Fibroblast of lung (primary cell): ENCODE data around the gene FNDC11. TPM values are rescaled to one million over a fixed set of nuclear protein-coding genes. Genes with fewer than 3 reads are reported as not detected.

Experiments
- DNase-seq, 2 donors: peaks; one replicate each; pipeline versions ENCODE4 v3.0.0 to v3.0.0-alpha.2; 2010; ENCODE audit warnings: low read depth in 2 of 2
- H2AFZ ChIP-seq: 2 replicates; pipeline ENCODE4 v1.5.1; 2012; ENCODE audit warnings: low read length, control low read depth, inconsistent platforms
- H3K27ac ChIP-seq: 2 replicates; pipeline ENCODE4 v1.5.1; 2011; ENCODE audit warnings: low read length, control low read depth; ENCODE audit not compliant: insufficient read depth
- H3K27me3 ChIP-seq: 2 replicates; pipeline ENCODE4 v1.5.1; 2011; ENCODE audit warnings: mild to moderate bottlenecking, low read length; ENCODE audit not compliant: control insufficient read depth, insufficient read depth
- H3K36me3 ChIP-seq: 2 replicates; pipeline ENCODE4 v1.5.1; 2011; ENCODE audit warnings: low read length; ENCODE audit not compliant: control insufficient read depth, insufficient read depth
- H3K4me1 ChIP-seq: 2 replicates; pipeline ENCODE4 v1.5.1; 2011; ENCODE audit warnings: low read length; ENCODE audit not compliant: control insufficient read depth, insufficient read depth; ENCODE audit errors: extremely low read depth
- H3K4me2 ChIP-seq: 2 replicates; pipeline ENCODE4 v1.5.1; 2011; ENCODE audit warnings: low read length, control low read depth; ENCODE audit not compliant: insufficient read depth; ENCODE audit errors: extremely low read depth
- H3K4me3 ChIP-seq, 4 experiments: fragments of 200-600 bp in 1 of 4; sonication (generic) in 1 of 4; replicated peaks in 1 of 4; 2 replicates each; pipeline ENCODE4 v1.5.1; 2011 to 2016; ENCODE audit warnings: low read length in 4 of 4, low read depth in 3 of 4, mild to moderate bottlenecking in 3 of 4, control low read depth in 2 of 4, inconsistent platforms in 1 of 4, mixed read lengths in 1 of 4; ENCODE audit not compliant: insufficient read depth in 1 of 4; ENCODE audit errors: control extremely low read depth in 1 of 4
- H3K79me2 ChIP-seq: 2 replicates; pipeline ENCODE4 v1.5.1; 2012; ENCODE audit warnings: mild to moderate bottlenecking, low read length, inconsistent platforms; ENCODE audit not compliant: control insufficient read depth, insufficient read depth
- H3K9ac ChIP-seq: 2 replicates; pipeline ENCODE4 v1.5.1; 2011; ENCODE audit warnings: mild to moderate bottlenecking, low read length, control low read depth; ENCODE audit not compliant: insufficient read depth
- H3K9me3 ChIP-seq: 2 replicates; pipeline ENCODE4 v1.5.1; 2012; ENCODE audit warnings: low read depth, low read length; ENCODE audit not compliant: control insufficient read depth, insufficient read depth
- H4K20me1 ChIP-seq: 2 replicates; pipeline ENCODE4 v1.5.1; 2011; ENCODE audit warnings: low read length; ENCODE audit not compliant: control insufficient read depth, insufficient read depth; ENCODE audit errors: extremely low read depth
- EZH2 ChIP-seq: IDR thresholded peaks from 2 replicates; pipeline ENCODE4 v1.5.1; 2012; ENCODE audit warnings: low read length, control low read depth, mild to moderate bottlenecking; ENCODE audit errors: missing control alignments
- polyA plus RNA-seq, 2 donors: library from polyadenylated mRNA; depleted of rRNA in 1 of 2; stranded (reverse) in 1 of 2; unstranded in 1 of 2; fragments of >200 nt; gene quantifications; 2 replicates each; pipeline ENCODE4 v1.2.1, GENCODE V29; 2011 to 2012; ENCODE audit warnings: missing spikeins in 1 of 2
- total RNA-seq: library from RNA; depleted of rRNA; stranded (reverse); fragments of >200 nt; gene quantifications from 2 replicates; pipeline ENCODE4 v1.2.1, GENCODE V29; 2014
- TF ChIP-seq, protein P1 (sequence below), 2 donors: IDR thresholded peaks in 1 of 2; conservative IDR thresholded peaks in 1 of 2; 1 replicate in 1 of 2; 2 replicates in 1 of 2; pipeline ENCODE4 v1.5.1; 2011 to 2012; ENCODE audit warnings: low read length in 2 of 2, control low read depth in 1 of 2, inconsistent platforms in 1 of 2, low read depth in 1 of 2, mild to moderate bottlenecking in 1 of 2

The FNDC11 gene
- total and polyA plus RNA-seq, 2 donors (not counting 1 experiment from before 2014, with no cell fraction given), result 0.22 to 1.7 TPM

- no peak overlapping the region for H3K4me2 ChIP-seq
- TF ChIP-seq EZH2, result no peak
- TF ChIP-seq, protein P1, sequence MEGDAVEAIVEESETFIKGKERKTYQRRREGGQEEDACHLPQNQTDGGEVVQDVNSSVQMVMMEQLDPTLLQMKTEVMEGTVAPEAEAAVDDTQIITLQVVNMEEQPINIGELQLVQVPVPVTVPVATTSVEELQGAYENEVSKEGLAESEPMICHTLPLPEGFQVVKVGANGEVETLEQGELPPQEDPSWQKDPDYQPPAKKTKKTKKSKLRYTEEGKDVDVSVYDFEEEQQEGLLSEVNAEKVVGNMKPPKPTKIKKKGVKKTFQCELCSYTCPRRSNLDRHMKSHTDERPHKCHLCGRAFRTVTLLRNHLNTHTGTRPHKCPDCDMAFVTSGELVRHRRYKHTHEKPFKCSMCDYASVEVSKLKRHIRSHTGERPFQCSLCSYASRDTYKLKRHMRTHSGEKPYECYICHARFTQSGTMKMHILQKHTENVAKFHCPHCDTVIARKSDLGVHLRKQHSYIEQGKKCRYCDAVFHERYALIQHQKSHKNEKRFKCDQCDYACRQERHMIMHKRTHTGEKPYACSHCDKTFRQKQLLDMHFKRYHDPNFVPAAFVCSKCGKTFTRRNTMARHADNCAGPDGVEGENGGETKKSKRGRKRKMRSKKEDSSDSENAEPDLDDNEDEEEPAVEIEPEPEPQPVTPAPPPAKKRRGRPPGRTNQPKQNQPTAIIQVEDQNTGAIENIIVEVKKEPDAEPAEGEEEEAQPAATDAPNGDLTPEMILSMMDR (conservative IDR thresholded peaks at IDR 0.05 in 1 of 2, IDR thresholded peaks at IDR 0.05 in 1 of 2; ENCODE audit: low read depth in 1 of 2, low read length in 2 of 2), result no peak
- no peaks in the 10 kb centered on the region for H3K36me3 ChIP-seq
- H3K4me1 ChIP-seq, result peaks cover 5% of the 10 kb centered on the region
- no peaks in the 10 kb centered on the region for H3K9me3 ChIP-seq
- H3K27ac ChIP-seq, result no peak overlapping the region
- no peaks in the 10 kb centered on the region for H4K20me1 ChIP-seq
- no peaks in the 10 kb centered on the region for H3K27me3 ChIP-seq
- no peak overlapping the region for H3K9ac ChIP-seq
- no peaks in the 10 kb centered on the region for H3K79me2 ChIP-seq
- H2AFZ ChIP-seq, result no peak overlapping the region
- H3K4me3 ChIP-seq, result no peak overlapping the region
- DNase-seq, result no peak
Observed at GRCh38 chr20:63540417-63541186, 13.4 kb upstream of the FNDC11 start.

- Histone ChIP-seq H3K9me3 (no peaks in the 10 kb centered on the region), H3K79me2 (no peaks in the 10 kb centered on the region), H3K4me1 (peaks cover 3% of the 10 kb centered on the region), H3K27me3 (no peaks in the 10 kb centered on the region), H3K36me3 (no peaks in the 10 kb centered on the region), H3K9ac (no peak overlapping the region), H3K27ac (no peak overlapping the region), H3K4me2 (no peak overlapping the region), H2AFZ (no peak overlapping the region), H4K20me1 (no peaks in the 10 kb centered on the region), H3K4me3 (no peak overlapping the region)
- no peak for DNase-seq
- TF ChIP-seq, protein P1 (conservative IDR thresholded peaks at IDR 0.05 in 1 of 2, IDR thresholded peaks at IDR 0.05 in 1 of 2; ENCODE audit: low read depth in 1 of 2, low read length in 2 of 2), result no peak
- no peak for TF ChIP-seq EZH2
Observed at GRCh38 chr20:63541371-63541770, 12.6 kb upstream of the FNDC11 start.

DNA sequence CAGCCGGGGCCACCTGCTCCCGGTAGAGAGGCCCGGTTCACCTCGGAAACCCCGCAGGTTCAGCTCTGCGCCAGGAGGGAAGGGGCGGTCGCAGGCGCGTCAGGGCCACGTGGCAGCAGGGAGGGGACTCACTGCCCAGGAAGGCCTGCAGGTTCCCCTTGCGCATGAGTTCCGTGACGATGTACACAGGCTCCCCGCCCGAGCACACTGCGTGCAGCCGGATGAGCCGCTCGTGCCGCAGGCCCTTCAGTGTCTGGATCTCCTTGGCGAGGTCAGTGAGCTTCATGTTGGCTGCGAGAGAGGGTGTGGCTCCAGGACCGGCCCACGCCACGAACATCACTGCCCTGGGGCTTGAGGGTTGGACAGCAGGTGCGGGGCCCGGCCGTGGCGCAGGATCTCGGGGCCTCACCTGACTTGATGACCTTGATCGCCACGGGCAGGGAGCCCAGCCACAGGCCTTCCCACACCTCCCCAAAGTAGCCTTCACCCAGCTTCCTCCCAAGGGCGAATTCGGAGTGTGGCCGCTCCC is 11.9 kb upstream of the FNDC11 start:
- no peaks in the 10 kb centered on the region for H3K4me1 ChIP-seq
- no peak for TF ChIP-seq EZH2
- TF ChIP-seq, protein P1 (conservative IDR thresholded peaks at IDR 0.05 in 1 of 2, IDR thresholded peaks at IDR 0.05 in 1 of 2; ENCODE audit: low read depth in 1 of 2, low read length in 2 of 2), result no peak
- no peak overlapping the region for H2AFZ ChIP-seq
- no peaks in the 10 kb centered on the region for H3K79me2 ChIP-seq
- no peaks in the 10 kb centered on the region for H3K9me3 ChIP-seq
- no peaks in the 10 kb centered on the region for H4K20me1 ChIP-seq
- no peak overlapping the region for H3K4me2 ChIP-seq
- no peak for DNase-seq
- peaks cover 3% of the 10 kb centered on the region for H3K27me3 ChIP-seq
- H3K9ac ChIP-seq, result no peak overlapping the region
- H3K4me3 ChIP-seq, result no peak overlapping the region
- H3K36me3 ChIP-seq, result no peaks in the 10 kb centered on the region
- no peak overlapping the region for H3K27ac ChIP-seq
